ENCODE data around the gene PRSS23. TPM values are rescaled to one million over a fixed set of nuclear protein-coding genes. Genes with fewer than 3 reads are reported as not detected.

PRSS23 gene
- total and polyA plus RNA-seq, 10 of the 15 experiments (the other 5 are each of a cell fraction or from before 2014, with no cell fraction given), result 0.03 to 0.39 (median 0.16) TPM; not detected in 5

- in situ Hi-C loops (cut with MboI) (loop anchor here (25.0 kb wide), 1 partner anchor 1219 kb away; no protein-coding TSS in a partner anchor), intact Hi-C loops (cut with micrococcal nuclease; ENCODE audit: unreplicated experiment) (no loop called here)
- H3K27ac ChIP-seq (ENCODE audit: control insufficient read depth, insufficient read depth), result no peak overlapping the region
- no peaks in the 10 kb centered on the region for H4K20me1 ChIP-seq (ENCODE audit: control insufficient read depth, insufficient read depth)
- no peak overlapping the region for H3K4me3 ChIP-seq
- peaks cover under 1 to 2% of the 10 kb centered on the region in 2 experiments; a peak in 1 of 4 replicates for H3K27me3 ChIP-seq (replicated peaks in 1 of 2; ENCODE audit: control insufficient read depth in 2 of 2, insufficient read depth in 2 of 2, low read length in 1 of 2)
- ATAC-seq (peak; percentile 97), FAIRE-seq (no peak), DNase-seq (ENCODE audit: low read depth, low spot score) (peak; percentile 13)
- ChIA-PET RAD21 (ENCODE audit: unreplicated experiment) (interaction anchor here (0.6 to 1.2 kb wide), 2 partner anchors 330 to 349 kb away, joined by 3 to 4 read pairs; no protein-coding TSS in a partner anchor), CTCF (interaction anchor here (0.9 to 3.3 kb wide), 6 partner anchors 10 to 349 kb away, joined by 3 to 14 read pairs (median 5); no protein-coding TSS in a partner anchor), POLR2A (no interaction called here), SMC1A (ENCODE audit: uncharacterized antibody, unreplicated experiment) (interaction anchor here (0.9 to 2.2 kb wide), 5 partner anchors 9 to 357 kb away, joined by 3 to 5 read pairs (median 3); no protein-coding TSS in a partner anchor)
- no peak overlapping the region for H3K4me2 ChIP-seq (ENCODE audit: control insufficient read depth, insufficient read depth)
- no peak overlapping the region for H2AFZ ChIP-seq (ENCODE audit: control insufficient read depth, low read depth, low read length)
- H3K9ac ChIP-seq (ENCODE audit: control insufficient read depth, insufficient read depth, low read length), result no peak overlapping the region
- no peaks in the 10 kb centered on the region for H3K36me3 ChIP-seq (ENCODE audit: control insufficient read depth in 2 of 2, insufficient read depth in 2 of 2, low read length in 1 of 2)
- H3K79me2 ChIP-seq (ENCODE audit: control insufficient read depth, insufficient read depth, low read length), result no peaks in the 10 kb centered on the region
- WGBS (ENCODE audit: insufficient coverage, insufficient replicate concordance, low lambda C conversion rate, missing lambda C conversion rate), result 0% methylated on average over 2 of the region's 2 CpGs
- no TSS peak for BruUV-seq (replicated peaks)
- no peaks in the 10 kb centered on the region for H3K4me1 ChIP-seq (ENCODE audit: control insufficient read depth, insufficient read depth, low read length)
- no peaks in the 10 kb centered on the region for H3K9me3 ChIP-seq (replicated peaks; ENCODE audit: control insufficient read depth, insufficient read depth, low read length)
- TF ChIP-seq SMARCA5 (IDR thresholded peaks at IDR 0.05) (no peak), IKZF2 (IDR thresholded peaks at IDR 0.05) (peak; percentile 43 to 51; a peak in 2 of 4 replicates), CHD1 (IDR thresholded peaks at IDR 0.05; ENCODE audit: low read depth, low read length) (no peak), HCFC1 (IDR thresholded peaks at IDR 0.05; ENCODE audit: low read length) (no peak), TCF3 (IDR thresholded peaks at IDR 0.05; ENCODE audit: borderline replicate concordance, insufficient read depth, low read depth, low read length) (no peak), RAD21 (IDR thresholded peaks at IDR 0.05; ENCODE audit: insufficient read depth, low read depth, low read length) (no peak), ATF7 (IDR thresholded peaks at IDR 0.05; ENCODE audit: low read depth) (peak; percentile 72), NKRF (conservative IDR thresholded peaks at IDR 0.05) (no peak), IKZF1 (conservative IDR thresholded peaks at IDR 0.05) (peak; percentile 31; the same call in 1 of the 2 replicates), YBX1 (IDR thresholded peaks at IDR 0.05) (no peak), SPI1 (IDR thresholded peaks at IDR 0.05; ENCODE audit: borderline replicate concordance, insufficient read depth, low read depth, low read length) (peak; percentile 54; the same call in 1 of the 2 replicates), MTA2 (IDR thresholded peaks at IDR 0.05; ENCODE audit: low read depth) (0 out of 2 replicates have a peak, but pooled peaks have one; percentile 22)
- TF ChIP-seq, protein P1, sequence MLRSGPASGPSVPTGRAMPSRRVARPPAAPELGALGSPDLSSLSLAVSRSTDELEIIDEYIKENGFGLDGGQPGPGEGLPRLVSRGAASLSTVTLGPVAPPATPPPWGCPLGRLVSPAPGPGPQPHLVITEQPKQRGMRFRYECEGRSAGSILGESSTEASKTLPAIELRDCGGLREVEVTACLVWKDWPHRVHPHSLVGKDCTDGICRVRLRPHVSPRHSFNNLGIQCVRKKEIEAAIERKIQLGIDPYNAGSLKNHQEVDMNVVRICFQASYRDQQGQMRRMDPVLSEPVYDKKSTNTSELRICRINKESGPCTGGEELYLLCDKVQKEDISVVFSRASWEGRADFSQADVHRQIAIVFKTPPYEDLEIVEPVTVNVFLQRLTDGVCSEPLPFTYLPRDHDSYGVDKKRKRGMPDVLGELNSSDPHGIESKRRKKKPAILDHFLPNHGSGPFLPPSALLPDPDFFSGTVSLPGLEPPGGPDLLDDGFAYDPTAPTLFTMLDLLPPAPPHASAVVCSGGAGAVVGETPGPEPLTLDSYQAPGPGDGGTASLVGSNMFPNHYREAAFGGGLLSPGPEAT (IDR thresholded peaks at IDR 0.05; ENCODE audit: low read depth), result peak; percentile 19; the same call in 1 of the 2 replicates
- TF ChIP-seq, protein P2, sequence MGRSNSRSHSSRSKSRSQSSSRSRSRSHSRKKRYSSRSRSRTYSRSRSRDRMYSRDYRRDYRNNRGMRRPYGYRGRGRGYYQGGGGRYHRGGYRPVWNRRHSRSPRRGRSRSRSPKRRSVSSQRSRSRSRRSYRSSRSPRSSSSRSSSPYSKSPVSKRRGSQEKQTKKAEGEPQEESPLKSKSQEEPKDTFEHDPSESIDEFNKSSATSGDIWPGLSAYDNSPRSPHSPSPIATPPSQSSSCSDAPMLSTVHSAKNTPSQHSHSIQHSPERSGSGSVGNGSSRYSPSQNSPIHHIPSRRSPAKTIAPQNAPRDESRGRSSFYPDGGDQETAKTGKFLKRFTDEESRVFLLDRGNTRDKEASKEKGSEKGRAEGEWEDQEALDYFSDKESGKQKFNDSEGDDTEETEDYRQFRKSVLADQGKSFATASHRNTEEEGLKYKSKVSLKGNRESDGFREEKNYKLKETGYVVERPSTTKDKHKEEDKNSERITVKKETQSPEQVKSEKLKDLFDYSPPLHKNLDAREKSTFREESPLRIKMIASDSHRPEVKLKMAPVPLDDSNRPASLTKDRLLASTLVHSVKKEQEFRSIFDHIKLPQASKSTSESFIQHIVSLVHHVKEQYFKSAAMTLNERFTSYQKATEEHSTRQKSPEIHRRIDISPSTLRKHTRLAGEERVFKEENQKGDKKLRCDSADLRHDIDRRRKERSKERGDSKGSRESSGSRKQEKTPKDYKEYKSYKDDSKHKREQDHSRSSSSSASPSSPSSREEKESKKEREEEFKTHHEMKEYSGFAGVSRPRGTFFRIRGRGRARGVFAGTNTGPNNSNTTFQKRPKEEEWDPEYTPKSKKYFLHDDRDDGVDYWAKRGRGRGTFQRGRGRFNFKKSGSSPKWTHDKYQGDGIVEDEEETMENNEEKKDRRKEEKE (IDR thresholded peaks at IDR 0.05), result no peak
Measured at GRCh38 chr11:86805873-86806310, 5.5 kb downstream of the PRSS23 start.
